Progenitor cell of endocrine pancreas (in vitro differentiated cells): ENCODE measurements around the gene WDR11. TPM values are rescaled to one million over a fixed set of nuclear protein-coding genes. Genes with fewer than 3 reads are reported as not detected.

Source experiments
- DNase-seq: peaks from one replicate; pipeline ENCODE4 v3.0.0; 2021; ENCODE audit warnings: low spot score; ENCODE audit not compliant: unreplicated experiment
- H3K27ac Mint-ChIP-seq: 2 replicates; pipeline ENCODE4 v1.8.0; 2021; ENCODE audit warnings: mild to moderate bottlenecking, moderate library complexity, mixed read lengths
- H3K27me3 Mint-ChIP-seq: 2 replicates; pipeline ENCODE4 v1.8.0; 2021; ENCODE audit warnings: mixed read lengths
- H3K36me3 Mint-ChIP-seq: 2 replicates; pipeline ENCODE4 v1.8.0; 2022; ENCODE audit warnings: mixed read lengths; ENCODE audit not compliant: insufficient read depth
- H3K4me1 Mint-ChIP-seq: 2 replicates; pipeline ENCODE4 v1.8.0; 2021; ENCODE audit warnings: low read depth, mixed read lengths
- H3K4me3 Mint-ChIP-seq: 2 replicates; pipeline ENCODE4 v1.8.0; 2021; ENCODE audit warnings: low read depth, mild to moderate bottlenecking, moderate library complexity, mixed read lengths
- H3K9me3 Mint-ChIP-seq: 2 replicates; pipeline ENCODE4 v1.8.0; 2021; ENCODE audit warnings: low read depth, mixed read lengths
- CTCF ChIP-seq: fragments of 200-600 bp; sonication (generic); IDR thresholded peaks from one replicate; pipeline ENCODE4 v1.5.0; 2021; ENCODE audit warnings: antibody characterized with exemption, mild to moderate bottlenecking; ENCODE audit not compliant: unreplicated experiment
- total RNA-seq: library from RNA; stranded (reverse); gene quantifications from 2 replicates; pipeline ENCODE4 v1.2.1, GENCODE V29; 2021

WDR11 gene
- total RNA-seq, 1 donor from 2014 or later: 66.1 TPM

DNA sequence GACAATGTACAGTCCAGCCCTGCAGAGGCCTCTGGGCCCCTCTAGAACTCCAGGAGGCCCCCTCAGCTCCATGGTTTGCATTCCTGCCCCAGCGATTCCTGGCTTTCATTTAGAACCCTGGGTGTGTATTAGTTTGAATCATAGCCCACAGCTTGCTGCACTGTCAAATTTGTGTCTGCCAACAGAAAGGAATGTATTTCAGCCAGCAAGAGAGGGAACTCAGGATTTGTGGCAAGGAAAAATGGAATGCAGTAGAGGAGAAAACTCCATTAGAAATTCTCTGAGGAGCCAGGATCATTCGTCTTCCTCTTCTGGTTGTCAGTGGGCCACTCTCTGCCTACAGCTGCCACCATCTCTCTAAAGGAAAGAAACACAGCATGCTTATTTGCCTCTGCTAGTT, 27.9 kb upstream of the WDR11 start:
- no peak for TF ChIP-seq CTCF
- no peaks in the 10 kb centered on the region for H3K9me3 Mint-ChIP-seq
- H3K4me3 Mint-ChIP-seq: no peak overlapping the region
- H3K27ac Mint-ChIP-seq: no peak overlapping the region
- DNase-seq: no peak
- no peaks in the 10 kb centered on the region for H3K4me1 Mint-ChIP-seq
- H3K27me3 Mint-ChIP-seq: peaks cover 8% of the 10 kb centered on the region
- no peaks in the 10 kb centered on the region for H3K36me3 Mint-ChIP-seq

DNA sequence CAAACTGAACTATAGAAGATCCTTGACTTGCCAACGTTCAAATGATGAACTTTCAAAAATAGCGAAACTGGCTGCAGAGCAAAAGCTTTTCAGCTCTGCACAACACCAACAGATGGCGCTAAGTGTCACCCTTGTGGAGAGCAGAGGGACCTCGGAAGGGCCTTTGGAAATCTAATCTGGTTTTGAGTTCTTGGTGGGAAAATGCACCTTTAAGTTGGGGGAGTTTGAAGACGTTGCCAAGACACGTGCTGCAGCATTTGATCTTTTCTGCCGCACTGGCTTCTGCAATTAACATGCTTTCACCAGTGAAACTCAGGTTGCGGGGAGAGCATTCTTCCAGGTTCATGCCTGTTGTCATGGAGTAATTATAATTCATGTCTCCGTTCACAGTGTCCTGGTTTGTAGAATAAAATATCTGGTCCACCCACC, 26.3 kb upstream of the WDR11 start:
- Mint-ChIP-seq H3K36me3 (no peaks in the 10 kb centered on the region), H3K9me3 (no peaks in the 10 kb centered on the region), H3K4me3 (no peak overlapping the region), H3K27me3 (peaks cover 3% of the 10 kb centered on the region), H3K27ac (no peak overlapping the region), H3K4me1 (no peaks in the 10 kb centered on the region)
- TF ChIP-seq CTCF: peak; percentile 59
- DNase-seq: no peak

- Mint-ChIP-seq H3K4me3 (no peak overlapping the region), H3K27ac (no peak overlapping the region), H3K9me3 (no peaks in the 10 kb centered on the region), H3K36me3 (no peaks in the 10 kb centered on the region), H3K27me3 (peaks cover 3% of the 10 kb centered on the region), H3K4me1 (no peaks in the 10 kb centered on the region)
- DNase-seq: no peak
- TF ChIP-seq CTCF: no peak
Measured at GRCh38 chr10:120825878-120826769, 25.0 kb upstream of the WDR11 start.

GRCh38 chr10:120827251-120827875, 23.8 kb upstream of the WDR11 start:
- Mint-ChIP-seq H3K4me1 (no peaks in the 10 kb centered on the region), H3K4me3 (no peak overlapping the region), H3K36me3 (no peaks in the 10 kb centered on the region), H3K27ac (no peak overlapping the region), H3K9me3 (no peaks in the 10 kb centered on the region), H3K27me3 (peaks cover 3% of the 10 kb centered on the region)
- no peak for TF ChIP-seq CTCF
- DNase-seq: no peak

GRCh38 chr10:120828763-120829319, 22.3 kb upstream of the WDR11 start:
- Mint-ChIP-seq H3K27ac (no peak overlapping the region), H3K9me3 (no peaks in the 10 kb centered on the region), H3K4me1 (no peaks in the 10 kb centered on the region), H3K36me3 (no peaks in the 10 kb centered on the region), H3K4me3 (no peak overlapping the region), H3K27me3 (peaks cover 3% of the 10 kb centered on the region)
- DNase-seq: no peak
- TF ChIP-seq CTCF: no peak
